ENCODE data around the gene TP53INP2. TPM values are rescaled to one million over a fixed set of nuclear protein-coding genes. Genes with fewer than 3 reads are reported as not detected.

TP53INP2 gene, protein sequence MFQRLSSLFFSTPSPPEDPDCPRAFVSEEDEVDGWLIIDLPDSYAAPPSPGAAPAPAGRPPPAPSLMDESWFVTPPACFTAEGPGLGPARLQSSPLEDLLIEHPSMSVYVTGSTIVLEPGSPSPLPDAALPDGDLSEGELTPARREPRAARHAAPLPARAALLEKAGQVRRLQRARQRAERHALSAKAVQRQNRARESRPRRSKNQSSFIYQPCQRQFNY
- 5.8 and 7.6 TPM in 2 replicates for total RNA-seq

DNA sequence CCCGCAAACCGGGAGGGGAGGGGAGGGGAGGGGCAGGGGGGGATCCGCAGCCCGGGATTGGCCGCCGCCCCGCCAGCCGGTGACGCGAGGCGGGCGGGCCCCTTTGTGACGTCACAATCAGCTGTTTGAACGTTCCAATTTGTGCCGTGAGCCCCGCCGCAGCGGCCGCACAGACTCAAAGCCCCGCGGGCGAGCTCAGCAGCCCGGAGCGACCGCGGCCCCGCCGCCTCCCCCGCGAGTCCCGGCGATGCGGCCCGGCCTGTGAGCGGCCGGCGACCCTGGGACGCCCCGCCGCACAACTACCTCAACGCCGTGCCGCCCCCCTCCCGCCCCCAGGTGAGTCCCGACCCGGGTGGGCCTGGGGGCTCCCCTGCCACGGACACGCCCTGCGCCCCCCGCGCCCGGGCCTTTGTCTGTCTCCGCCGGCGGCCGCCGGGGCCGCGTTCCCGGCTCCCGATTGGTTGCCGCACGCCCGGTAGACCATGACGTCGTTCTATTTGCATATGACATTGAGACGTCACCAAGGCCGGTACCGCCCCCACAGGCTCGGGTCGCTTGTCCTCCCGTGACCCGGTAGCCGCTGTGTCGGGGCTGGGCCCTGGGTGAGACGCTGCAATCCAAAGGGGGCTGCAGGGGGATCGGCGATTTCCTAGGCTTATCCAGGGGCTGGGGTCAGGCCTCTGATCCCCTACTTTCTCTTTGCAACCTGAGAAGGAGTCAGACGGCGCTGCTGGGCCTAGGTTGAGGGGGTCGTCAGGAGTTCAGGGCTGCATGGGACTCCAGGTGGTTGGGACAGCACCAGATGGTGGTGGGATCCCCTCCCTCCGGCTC is at the start of gene TP53INP2:
Gene TP53INP2 (plus strand): TSS at position 168 of the 831 bp plus-strand sequence. CDS start 4,396 bp downstream, outside the sequence.

DNA sequence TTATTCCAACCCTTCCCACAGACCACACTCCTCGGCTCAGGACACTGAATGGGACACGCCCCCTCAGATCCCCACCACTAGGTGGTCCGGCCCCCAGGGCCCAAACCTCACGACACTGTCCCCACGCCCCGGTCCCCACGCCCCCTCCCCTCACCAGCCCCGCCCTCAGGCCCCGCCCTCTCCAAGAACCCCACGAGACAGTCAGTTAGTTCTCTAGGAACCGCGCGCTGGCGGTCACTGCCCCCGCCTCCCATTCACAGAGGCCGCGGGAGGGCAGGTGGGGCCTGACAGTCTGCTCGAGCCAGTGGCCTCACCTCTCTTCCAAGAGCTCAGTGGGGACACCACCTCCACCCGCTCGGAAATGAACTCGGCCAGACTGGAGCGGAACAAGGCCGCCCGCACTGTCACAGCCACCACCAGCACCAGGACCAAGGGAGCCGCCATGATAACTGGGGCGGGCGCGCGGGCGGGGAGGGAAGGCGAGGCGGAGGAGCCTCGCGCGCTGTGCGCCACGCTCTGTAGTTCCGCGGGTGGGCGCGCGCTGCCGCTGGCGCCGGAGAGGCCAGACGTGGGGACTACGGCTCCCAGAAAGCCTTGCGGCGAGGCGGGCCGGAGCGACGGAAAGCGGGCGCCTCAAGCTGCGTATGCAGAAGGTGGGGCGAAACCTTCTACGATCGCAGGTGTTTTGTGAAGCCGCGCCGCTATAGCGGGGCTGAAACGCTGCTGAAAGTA is 27.3 kb upstream of the TP53INP2 start, which contains the start of gene PIGU:
Gene PIGU (minus strand): TSS at position 451 of the 732 bp plus-strand sequence. CDS start 7 bp downstream, at position 444.

Other genes starting within 250 kb of the TP53INP2 start
- 147 and 200 TPM in 2 replicates for gene DYNLRB1, start 187.9 kb upstream of the TP53INP2 start, total RNA-seq
- 22.4 and 34.8 TPM in 2 replicates for gene MAP1LC3A, start 145.6 kb upstream of the TP53INP2 start, total RNA-seq
- 17.0 and 21.1 TPM in 2 replicates for gene PIGU, start 27.3 kb upstream of the TP53INP2 start, total RNA-seq
- 7.6 and 8.4 TPM in 2 replicates for gene NCOA6, start 121.3 kb downstream of the TP53INP2 start, total RNA-seq
- 7.1 and 9.6 TPM in 2 replicates for gene GGT7, start 168.5 kb downstream of the TP53INP2 start, total RNA-seq
- gene ACSS2, start 172.3 kb downstream of the TP53INP2 start, total RNA-seq = 108 and 116 TPM in 2 replicates

All from bronchus fibroblast of lung (primary cell).